A549 (cell line): ENCODE data around the gene GALNT16.

ENCODE experiments used
- POLR2A ChIP-seq: IDR thresholded peaks from 2 replicates; pipeline ENCODE4 v1.6.1; 2012; ENCODE audit warnings: mild to moderate bottlenecking, low read length
- RAD21 ChIP-seq, 2 experiments: fragments of >200 bp in 1 of 2; sonication (Bioruptor Twin) in 1 of 2; formaldehyde crosslinking in 1 of 2; IDR thresholded peaks in 1 of 2; conservative IDR thresholded peaks in 1 of 2; 2 replicates in 1 of 2; 3 replicates in 1 of 2; pipeline ENCODE4 v1.6.1; 2012 to 2018; ENCODE audit warnings: inconsistent platforms in 1 of 2
- RCOR1 ChIP-seq: fragments of 150-350 bp; IDR thresholded peaks from 2 replicates; pipeline ENCODE4 v1.6.1; 2014; ENCODE audit warnings: antibody characterized with exemption, low read length, low read depth
- RNF2 ChIP-seq: fragments of 200-600 bp; sonication (generic); IDR thresholded peaks from 2 replicates; pipeline ENCODE4 v1.6.1; 2016; ENCODE audit warnings: low read depth, mild to moderate bottlenecking, antibody characterized with exemption, moderate library complexity, borderline replicate concordance
- TF ChIP-seq, protein P1 (sequence below): fragments of >200 bp; sonication (Bioruptor Twin); formaldehyde crosslinking; IDR thresholded peaks from 3 replicates; pipeline ENCODE4 v1.5.1; 2016

DNA sequence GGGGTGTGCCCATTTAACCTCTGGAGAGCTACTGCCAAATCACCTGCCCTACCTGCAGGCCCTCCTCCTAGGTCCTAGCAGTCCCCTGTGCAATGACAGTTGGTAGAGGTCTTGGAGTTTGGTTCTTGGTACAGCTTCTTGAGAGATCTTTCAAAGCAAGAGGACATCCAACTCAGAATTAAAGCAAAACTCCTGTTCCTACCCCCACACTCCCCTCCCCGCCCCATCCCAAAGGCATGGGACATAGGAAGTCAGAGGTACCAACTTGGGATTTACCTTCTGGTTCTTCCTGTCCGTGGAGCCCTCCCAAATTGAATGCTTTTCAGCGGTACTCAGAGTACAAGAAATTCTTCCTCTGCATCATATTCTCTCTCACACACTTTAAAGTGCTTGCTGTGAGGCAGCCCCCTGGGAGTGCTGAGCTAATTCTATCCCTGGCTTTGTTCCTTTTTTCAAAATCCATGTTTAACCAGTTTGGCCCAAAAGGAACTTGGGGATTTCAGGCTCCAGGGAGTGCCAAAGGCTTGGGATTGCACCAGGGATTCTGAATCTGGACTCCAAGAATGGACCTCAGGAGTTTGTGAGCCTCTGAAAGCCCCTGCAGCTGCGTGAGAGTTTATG lies 40.8 kb downstream of the GALNT16 start:
- TF ChIP-seq, protein P1, sequence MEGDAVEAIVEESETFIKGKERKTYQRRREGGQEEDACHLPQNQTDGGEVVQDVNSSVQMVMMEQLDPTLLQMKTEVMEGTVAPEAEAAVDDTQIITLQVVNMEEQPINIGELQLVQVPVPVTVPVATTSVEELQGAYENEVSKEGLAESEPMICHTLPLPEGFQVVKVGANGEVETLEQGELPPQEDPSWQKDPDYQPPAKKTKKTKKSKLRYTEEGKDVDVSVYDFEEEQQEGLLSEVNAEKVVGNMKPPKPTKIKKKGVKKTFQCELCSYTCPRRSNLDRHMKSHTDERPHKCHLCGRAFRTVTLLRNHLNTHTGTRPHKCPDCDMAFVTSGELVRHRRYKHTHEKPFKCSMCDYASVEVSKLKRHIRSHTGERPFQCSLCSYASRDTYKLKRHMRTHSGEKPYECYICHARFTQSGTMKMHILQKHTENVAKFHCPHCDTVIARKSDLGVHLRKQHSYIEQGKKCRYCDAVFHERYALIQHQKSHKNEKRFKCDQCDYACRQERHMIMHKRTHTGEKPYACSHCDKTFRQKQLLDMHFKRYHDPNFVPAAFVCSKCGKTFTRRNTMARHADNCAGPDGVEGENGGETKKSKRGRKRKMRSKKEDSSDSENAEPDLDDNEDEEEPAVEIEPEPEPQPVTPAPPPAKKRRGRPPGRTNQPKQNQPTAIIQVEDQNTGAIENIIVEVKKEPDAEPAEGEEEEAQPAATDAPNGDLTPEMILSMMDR: no peak
- TF ChIP-seq RNF2 (no peak), RCOR1 (no peak), POLR2A (no peak), RAD21 (conservative IDR thresholded peaks at IDR 0.05 in 1 of 2, IDR thresholded peaks at IDR 0.05 in 1 of 2) (no peak)
